HFFc6 (cell line): ENCODE data around the gene CTDSP2. TPM values are rescaled to one million over a fixed set of nuclear protein-coding genes. Genes with fewer than 3 reads are reported as not detected.

Experiments used
- DNase-seq: peaks from one replicate; pipeline ENCODE4 v3.0.0-alpha.2; 2018
- H3K27ac Mint-ChIP-seq: 2 replicates; pipeline ENCODE4 v1.8.0; 2020; ENCODE audit warnings: mild to moderate bottlenecking, mixed read lengths
- H3K27me3 Mint-ChIP-seq: 2 replicates; pipeline ENCODE4 v1.8.0; 2021; ENCODE audit warnings: mild to moderate bottlenecking, moderate library complexity, mixed read lengths; ENCODE audit not compliant: insufficient read depth
- H3K36me3 Mint-ChIP-seq: 2 replicates; pipeline ENCODE4 v1.8.0; 2021; ENCODE audit warnings: low read depth, mixed read lengths
- H3K4me1 Mint-ChIP-seq: 2 replicates; pipeline ENCODE4 v1.8.0; 2020; ENCODE audit warnings: low read depth, mixed read lengths
- H3K4me3 Mint-ChIP-seq: 2 replicates; pipeline ENCODE4 v1.8.0; 2020; ENCODE audit warnings: mild to moderate bottlenecking, moderate library complexity, mixed read lengths
- H3K9me3 Mint-ChIP-seq: 2 replicates; pipeline ENCODE4 v1.8.0; 2020; ENCODE audit warnings: mild to moderate bottlenecking, mixed read lengths
- total RNA-seq, 6 experiments: library from RNA; stranded (reverse); fragmentation: NEBNext Ultra II Directional; extraction: Animal tissue kit (Norgen Biotek cat#: 25700); gene quantifications; 2 replicates in 1 of 6; 3 replicates in 5 of 6; pipeline ENCODE4 v1.2.3, GENCODE V29; 2021
- TF ChIP-seq, protein P1 (sequence below): fragments of 200-600 bp; sonication (generic); IDR thresholded peaks from 2 replicates; pipeline ENCODE4 v1.5.0; 2021; ENCODE audit warnings: antibody characterized with exemption, mild to moderate bottlenecking

CTDSP2 gene
- total RNA-seq, 6 experiments from 2014 or later, result 99.2 to 128 (median 111) TPM

DNA sequence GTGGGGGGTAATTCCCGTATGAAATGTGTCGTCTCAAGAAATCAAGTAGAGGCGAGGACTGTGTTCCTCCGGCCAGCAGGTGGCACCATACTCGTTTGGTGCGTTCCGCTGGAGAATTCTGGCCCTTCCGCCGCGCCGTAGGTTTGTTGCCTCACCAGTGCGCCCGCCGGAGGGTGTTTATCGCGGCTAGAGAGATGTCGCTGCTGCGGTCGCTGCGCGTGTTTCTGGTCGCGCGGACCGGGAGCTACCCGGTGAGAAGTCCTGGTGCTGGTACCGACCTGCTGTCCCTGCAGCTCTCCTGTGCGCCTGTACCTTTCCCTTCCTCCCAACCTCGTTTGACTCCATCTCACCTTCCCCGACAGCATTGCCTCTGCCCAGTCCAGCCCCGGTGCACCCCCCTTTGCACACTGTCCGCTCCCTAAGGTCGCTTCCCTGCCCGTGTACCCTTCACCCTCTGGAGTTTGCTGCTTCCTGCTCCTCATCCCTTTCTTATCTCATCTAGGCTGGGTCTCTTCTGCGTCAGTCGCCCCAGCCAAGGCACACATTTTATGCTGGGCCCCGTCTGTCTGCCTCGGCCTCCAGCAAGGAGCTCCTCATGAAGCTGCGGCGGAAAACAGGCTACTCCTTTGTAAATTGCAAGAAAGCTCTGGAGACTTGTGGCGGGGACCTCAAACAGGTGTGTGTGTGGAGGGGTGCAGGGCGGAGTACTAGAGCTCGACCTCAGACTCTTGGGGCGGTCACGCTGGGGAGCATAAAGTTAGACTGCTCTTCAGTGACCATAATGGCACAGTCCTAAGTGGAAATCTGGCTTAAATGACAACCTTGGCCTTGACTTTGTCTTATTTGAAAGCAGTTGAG, 63.7 kb downstream of the CTDSP2 start, which contains the start of gene TSFM:
Gene TSFM (plus strand): TSS at position 180 of the 858 bp plus-strand sequence. CDS start 15 bp downstream, at position 195.
- peaks cover 2% of the 10 kb centered on the region; the same call in 1 of the 2 replicates for H3K27me3 Mint-ChIP-seq
- peak within 1 kb of the TSS; percentile 85 for H3K27ac Mint-ChIP-seq
- H3K4me3 Mint-ChIP-seq, result peak within 1 kb of the TSS; percentile 97
- peaks cover 22% of the 10 kb centered on the region for H3K4me1 Mint-ChIP-seq
- H3K9me3 Mint-ChIP-seq, result no peaks in the 10 kb centered on the region
- TF ChIP-seq, protein P1, sequence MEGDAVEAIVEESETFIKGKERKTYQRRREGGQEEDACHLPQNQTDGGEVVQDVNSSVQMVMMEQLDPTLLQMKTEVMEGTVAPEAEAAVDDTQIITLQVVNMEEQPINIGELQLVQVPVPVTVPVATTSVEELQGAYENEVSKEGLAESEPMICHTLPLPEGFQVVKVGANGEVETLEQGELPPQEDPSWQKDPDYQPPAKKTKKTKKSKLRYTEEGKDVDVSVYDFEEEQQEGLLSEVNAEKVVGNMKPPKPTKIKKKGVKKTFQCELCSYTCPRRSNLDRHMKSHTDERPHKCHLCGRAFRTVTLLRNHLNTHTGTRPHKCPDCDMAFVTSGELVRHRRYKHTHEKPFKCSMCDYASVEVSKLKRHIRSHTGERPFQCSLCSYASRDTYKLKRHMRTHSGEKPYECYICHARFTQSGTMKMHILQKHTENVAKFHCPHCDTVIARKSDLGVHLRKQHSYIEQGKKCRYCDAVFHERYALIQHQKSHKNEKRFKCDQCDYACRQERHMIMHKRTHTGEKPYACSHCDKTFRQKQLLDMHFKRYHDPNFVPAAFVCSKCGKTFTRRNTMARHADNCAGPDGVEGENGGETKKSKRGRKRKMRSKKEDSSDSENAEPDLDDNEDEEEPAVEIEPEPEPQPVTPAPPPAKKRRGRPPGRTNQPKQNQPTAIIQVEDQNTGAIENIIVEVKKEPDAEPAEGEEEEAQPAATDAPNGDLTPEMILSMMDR, result peak; percentile 97
- H3K36me3 Mint-ChIP-seq, result peaks cover 28% of the 10 kb centered on the region
- peak; percentile 93 for DNase-seq

DNA sequence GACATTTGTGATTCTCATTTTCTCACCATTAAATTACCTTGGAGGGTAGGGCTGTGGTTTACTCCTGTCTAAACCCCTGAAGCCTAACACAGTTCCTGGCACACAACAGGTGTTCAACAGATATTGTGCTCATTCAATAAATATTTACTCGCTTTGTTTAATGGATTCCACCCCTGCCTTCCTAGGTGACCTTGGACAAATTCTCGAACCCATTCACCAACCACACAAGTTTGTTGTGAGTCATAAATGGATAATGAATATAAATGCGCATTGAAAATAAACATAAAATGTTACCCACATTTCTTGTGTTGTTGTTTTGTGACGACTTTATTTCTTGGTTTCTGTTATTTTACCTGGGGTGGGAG, 64.3 kb downstream of the CTDSP2 start:
- Mint-ChIP-seq H3K27ac (no peak overlapping the region), H3K4me1 (peaks cover 22% of the 10 kb centered on the region), H3K4me3 (peak overlapping the region; percentile 97), H3K27me3 (peaks cover 2% of the 10 kb centered on the region; the same call in 1 of the 2 replicates), H3K36me3 (peaks cover 23% of the 10 kb centered on the region), H3K9me3 (no peaks in the 10 kb centered on the region)
- TF ChIP-seq, protein P1, result no peak
- no peak for DNase-seq

DNA sequence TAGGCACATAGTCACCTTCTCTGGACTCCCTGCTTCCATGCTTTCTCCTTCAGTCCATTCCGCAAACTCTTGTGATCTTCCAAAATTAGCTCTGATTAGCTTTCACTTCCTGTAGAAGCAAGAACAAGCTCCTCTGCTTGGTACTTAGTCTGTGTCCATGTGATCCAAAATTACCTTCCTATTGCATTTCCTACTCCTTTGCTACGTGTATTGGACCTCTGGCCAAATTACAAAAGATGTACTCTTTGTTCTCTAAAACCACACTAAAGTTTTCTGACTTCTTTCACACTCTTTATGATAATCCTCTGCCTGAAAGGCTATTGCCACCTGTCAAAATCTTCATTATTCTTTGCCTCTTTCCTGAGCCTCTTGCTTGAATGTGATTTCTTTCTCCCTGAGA, 64.7 kb downstream of the CTDSP2 start:
- H3K27ac Mint-ChIP-seq, result no peak overlapping the region
- H3K4me3 Mint-ChIP-seq, result no peak overlapping the region

DNA sequence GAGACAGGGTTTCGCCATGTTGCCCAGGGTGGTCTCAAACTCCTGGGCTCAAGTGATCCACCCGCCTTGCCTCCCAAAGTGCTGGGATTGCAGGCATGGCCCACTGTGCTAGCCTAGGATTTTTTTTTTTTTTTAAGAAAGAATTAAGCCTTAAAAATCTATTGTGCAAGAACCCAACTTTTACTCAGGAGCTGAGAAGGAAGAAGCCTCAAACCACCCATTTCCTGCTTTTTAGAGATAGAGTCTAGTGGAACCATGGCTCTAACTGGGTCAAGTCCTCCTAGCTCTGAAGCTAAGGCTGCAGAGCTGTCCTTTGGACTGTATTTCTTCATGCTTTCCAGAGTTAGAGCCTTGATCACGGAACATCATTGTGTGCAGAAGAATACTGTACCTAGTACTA, 65.3 kb downstream of the CTDSP2 start:
- no peak for DNase-seq
- H3K27me3 Mint-ChIP-seq, result peaks cover 2% of the 10 kb centered on the region; the same call in 1 of the 2 replicates
- TF ChIP-seq, protein P1, result no peak
- peaks cover 18% of the 10 kb centered on the region for H3K36me3 Mint-ChIP-seq
- no peak overlapping the region for H3K4me3 Mint-ChIP-seq
- H3K9me3 Mint-ChIP-seq, result no peaks in the 10 kb centered on the region
- no peak overlapping the region for H3K27ac Mint-ChIP-seq
- H3K4me1 Mint-ChIP-seq, result peaks cover 22% of the 10 kb centered on the region

More for the DNA sequence above, 64.7 kb downstream of the CTDSP2 start:
- Mint-ChIP-seq H3K9me3 (no peaks in the 10 kb centered on the region), H3K27me3 (peaks cover 2% of the 10 kb centered on the region; the same call in 1 of the 2 replicates), H3K4me1 (peaks cover 22% of the 10 kb centered on the region), H3K36me3 (peaks cover 21% of the 10 kb centered on the region)
- TF ChIP-seq, protein P1, result no peak
- no peak for DNase-seq

DNA sequence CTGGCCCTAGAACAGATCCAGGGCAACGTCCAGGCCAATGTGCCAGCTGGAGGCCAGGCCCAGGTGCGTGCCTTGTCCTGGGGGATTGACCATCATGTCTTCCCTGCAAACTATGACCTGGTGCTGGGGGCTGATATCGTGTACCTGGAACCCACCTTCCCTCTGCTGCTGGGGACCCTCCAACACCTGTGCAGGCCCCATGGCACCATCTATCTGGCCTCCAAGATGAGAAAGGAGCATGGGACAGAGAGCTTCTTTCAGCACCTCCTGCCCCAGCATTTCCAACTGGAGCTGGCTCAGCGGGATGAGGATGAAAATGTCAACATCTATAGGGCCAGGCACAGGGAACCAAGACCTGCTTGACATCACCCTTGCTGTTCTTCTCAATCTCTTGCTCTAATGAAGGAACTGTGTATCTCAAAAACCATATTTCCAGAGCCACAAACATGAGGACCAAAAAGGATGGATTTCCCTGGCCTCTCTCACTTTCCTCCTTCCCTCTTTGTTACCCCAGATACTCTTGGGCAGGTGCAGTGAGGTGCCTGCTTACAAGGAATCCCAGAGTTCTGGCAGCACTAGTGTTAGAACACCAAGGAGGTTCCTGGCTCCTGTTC, 66.1 kb downstream of the CTDSP2 start:
- Mint-ChIP-seq H3K9me3 (no peaks in the 10 kb centered on the region), H3K4me1 (peaks cover 22% of the 10 kb centered on the region), H3K36me3 (peaks cover 26% of the 10 kb centered on the region), H3K27ac (no peak overlapping the region; the same call in 1 of the 2 replicates), H3K4me3 (no peak overlapping the region), H3K27me3 (peaks cover 2% of the 10 kb centered on the region; the same call in 1 of the 2 replicates)
- no peak for DNase-seq
- TF ChIP-seq, protein P1, result no peak
